ENCODE measurements around the gene ANKRD34C. TPM values are rescaled to one million over a fixed set of nuclear protein-coding genes. Genes with fewer than 3 reads are reported as not detected.

Gene ANKRD34C
- polyA plus RNA-seq, 2 of the 4 experiments (the other 2 are of a cell fraction): not detected

DNA sequence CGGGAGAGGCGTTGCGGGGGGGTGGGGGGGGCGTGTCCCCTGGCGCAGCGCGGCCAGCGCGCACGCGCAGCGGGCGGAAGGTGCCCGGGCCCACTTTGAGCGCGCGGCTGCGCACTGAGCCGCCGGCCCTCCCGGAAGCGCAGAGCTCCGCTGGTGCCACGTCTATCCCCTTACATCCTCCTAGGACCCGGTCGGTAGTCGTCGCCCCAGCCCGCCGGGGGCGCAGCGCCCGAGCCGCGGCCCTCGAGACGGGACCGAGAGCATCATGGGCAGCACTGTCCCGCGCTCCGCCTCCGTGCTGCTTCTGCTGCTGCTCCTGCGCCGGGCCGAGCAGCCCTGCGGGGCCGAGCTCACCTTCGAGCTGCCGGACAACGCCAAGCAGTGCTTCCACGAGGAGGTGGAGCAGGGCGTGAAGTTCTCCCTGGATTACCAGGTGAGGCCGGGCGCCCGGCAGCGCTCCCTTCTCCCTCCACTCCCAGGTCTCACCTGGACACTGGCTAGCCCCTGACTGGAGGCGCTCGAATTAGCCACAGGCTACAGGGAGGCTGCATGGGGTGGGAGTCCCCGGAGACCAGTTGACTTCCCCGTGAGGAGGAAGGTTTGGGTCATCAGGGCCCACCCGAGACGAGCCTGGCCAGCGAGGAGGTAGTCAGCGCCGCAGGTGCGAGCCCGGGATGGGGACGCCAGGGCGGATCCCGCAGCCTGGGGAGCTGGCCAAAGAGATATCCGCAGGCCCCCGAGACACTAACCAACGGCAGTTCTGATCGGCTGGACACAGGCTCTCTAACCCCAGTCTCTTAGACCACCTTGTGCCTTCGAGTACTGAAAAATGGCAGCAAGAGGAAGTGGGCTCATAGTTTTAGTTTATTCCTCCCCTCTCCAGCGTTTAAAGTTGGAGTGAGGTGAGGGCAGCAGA is 28.7 kb downstream of the ANKRD34C start, which contains the start of gene TMED3 (continued):
- TF ChIP-seq CTCF (IDR thresholded peaks at IDR 0.05) (peak; percentile 24; the same call in 2 of the 3 replicates), EP300 (IDR thresholded peaks at IDR 0.05) (no peak), RNF2 (IDR thresholded peaks at IDR 0.05; ENCODE audit: borderline replicate concordance, low read depth) (no peak), MAFK (IDR thresholded peaks at IDR 0.05; ENCODE audit: partially characterized antibody) (no peak), CEBPB (IDR thresholded peaks at IDR 0.05) (no peak), JUN (IDR thresholded peaks at IDR 0.05) (peak in 1 of 2 experiments; percentile 79; a peak in 1 of 5 replicates), RAD21 (conservative IDR thresholded peaks at IDR 0.05 in 1 of 2, IDR thresholded peaks at IDR 0.05 in 1 of 2) (no peak)
- TF ChIP-seq, protein P1, sequence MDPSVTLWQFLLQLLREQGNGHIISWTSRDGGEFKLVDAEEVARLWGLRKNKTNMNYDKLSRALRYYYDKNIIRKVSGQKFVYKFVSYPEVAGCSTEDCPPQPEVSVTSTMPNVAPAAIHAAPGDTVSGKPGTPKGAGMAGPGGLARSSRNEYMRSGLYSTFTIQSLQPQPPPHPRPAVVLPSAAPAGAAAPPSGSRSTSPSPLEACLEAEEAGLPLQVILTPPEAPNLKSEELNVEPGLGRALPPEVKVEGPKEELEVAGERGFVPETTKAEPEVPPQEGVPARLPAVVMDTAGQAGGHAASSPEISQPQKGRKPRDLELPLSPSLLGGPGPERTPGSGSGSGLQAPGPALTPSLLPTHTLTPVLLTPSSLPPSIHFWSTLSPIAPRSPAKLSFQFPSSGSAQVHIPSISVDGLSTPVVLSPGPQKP (IDR thresholded peaks at IDR 0.05; ENCODE audit: low read depth, low read length): no peak

DNA sequence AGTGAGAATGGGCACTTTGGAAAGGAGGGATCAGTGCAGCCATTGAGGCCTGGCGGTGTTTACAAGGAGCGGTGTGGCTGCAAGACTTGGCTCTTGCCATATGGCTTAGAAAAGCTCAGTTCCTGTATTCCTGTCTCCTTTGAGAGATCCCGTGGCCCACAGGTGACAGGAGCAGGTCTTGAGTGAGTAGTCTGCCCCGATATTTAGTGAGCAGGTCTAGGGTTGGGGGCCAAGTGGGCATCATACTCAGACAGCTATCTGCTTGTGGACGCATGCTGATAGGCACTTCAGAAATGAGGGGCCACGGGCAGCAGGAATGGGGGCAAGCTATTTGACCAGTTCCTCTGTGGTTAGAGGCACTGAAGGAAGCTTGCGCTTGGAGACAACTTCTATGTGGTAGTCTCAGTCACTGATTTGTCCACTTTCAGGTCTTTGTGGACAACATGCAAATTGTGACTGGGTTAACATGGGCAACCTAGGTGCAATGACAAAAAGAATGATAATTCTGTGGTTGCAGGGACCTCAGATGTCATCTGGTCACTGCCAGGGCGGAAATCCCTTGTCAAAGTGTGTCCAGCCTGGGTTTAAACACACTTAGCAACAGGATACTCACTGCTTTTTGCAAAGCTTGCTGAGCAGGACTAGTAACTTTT is 29.5 kb downstream of the ANKRD34C start:
- WGBS (ENCODE audit: missing lambda C conversion rate): 58% methylated on average over 8 of the region's 8 CpGs
- ATAC-seq (peak in 1 of 2 experiments; percentile 5; a peak in 3 of 6 replicates), DNase-seq (ENCODE audit: low read depth in 1 of 2, low spot score in 1 of 2) (no peak), FAIRE-seq (no peak)
- H3K9me3 ChIP-seq: no peaks in the 10 kb centered on the region
- ChIA-PET POLR2A (no interaction called here), CTCF (interaction anchor here (1.3 to 1.6 kb wide), 5 partner anchors 11 to 69 kb away, joined by 3 to 8 read pairs (median 5); no protein-coding TSS in a partner anchor)
- H3K4me2 ChIP-seq: peak overlapping the region; percentile 64
- peak overlapping the region; percentile 87 to 91 for H3K27ac ChIP-seq
- H3K4me1 ChIP-seq: peaks cover 16% of the 10 kb centered on the region
- H3K4me3 ChIP-seq: peak overlapping the region; percentile 73
- no peak for TF ChIP-seq MAZ (IDR thresholded peaks at IDR 0.05; ENCODE audit: borderline replicate concordance, low read depth, low read length)
- TF ChIP-seq CEBPB (IDR thresholded peaks at IDR 0.05): no peak
- TF ChIP-seq, protein P2, sequence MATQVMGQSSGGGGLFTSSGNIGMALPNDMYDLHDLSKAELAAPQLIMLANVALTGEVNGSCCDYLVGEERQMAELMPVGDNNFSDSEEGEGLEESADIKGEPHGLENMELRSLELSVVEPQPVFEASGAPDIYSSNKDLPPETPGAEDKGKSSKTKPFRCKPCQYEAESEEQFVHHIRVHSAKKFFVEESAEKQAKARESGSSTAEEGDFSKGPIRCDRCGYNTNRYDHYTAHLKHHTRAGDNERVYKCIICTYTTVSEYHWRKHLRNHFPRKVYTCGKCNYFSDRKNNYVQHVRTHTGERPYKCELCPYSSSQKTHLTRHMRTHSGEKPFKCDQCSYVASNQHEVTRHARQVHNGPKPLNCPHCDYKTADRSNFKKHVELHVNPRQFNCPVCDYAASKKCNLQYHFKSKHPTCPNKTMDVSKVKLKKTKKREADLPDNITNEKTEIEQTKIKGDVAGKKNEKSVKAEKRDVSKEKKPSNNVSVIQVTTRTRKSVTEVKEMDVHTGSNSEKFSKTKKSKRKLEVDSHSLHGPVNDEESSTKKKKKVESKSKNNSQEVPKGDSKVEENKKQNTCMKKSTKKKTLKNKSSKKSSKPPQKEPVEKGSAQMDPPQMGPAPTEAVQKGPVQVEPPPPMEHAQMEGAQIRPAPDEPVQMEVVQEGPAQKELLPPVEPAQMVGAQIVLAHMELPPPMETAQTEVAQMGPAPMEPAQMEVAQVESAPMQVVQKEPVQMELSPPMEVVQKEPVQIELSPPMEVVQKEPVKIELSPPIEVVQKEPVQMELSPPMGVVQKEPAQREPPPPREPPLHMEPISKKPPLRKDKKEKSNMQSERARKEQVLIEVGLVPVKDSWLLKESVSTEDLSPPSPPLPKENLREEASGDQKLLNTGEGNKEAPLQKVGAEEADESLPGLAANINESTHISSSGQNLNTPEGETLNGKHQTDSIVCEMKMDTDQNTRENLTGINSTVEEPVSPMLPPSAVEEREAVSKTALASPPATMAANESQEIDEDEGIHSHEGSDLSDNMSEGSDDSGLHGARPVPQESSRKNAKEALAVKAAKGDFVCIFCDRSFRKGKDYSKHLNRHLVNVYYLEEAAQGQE (IDR thresholded peaks at IDR 0.05): no peak
- no peak for TF ChIP-seq MYC (IDR thresholded peaks at IDR 0.05; ENCODE audit: borderline replicate concordance, low read length)
- no peak for TF ChIP-seq CBX2 (IDR thresholded peaks at IDR 0.05; ENCODE audit: borderline replicate concordance, low read depth)
- TF ChIP-seq, protein P1 (IDR thresholded peaks at IDR 0.05; ENCODE audit: low read depth, low read length): no peak
- no peak for TF ChIP-seq CTCF (IDR thresholded peaks at IDR 0.05)
